ENCODE measurements around the gene MAF.

DNA sequence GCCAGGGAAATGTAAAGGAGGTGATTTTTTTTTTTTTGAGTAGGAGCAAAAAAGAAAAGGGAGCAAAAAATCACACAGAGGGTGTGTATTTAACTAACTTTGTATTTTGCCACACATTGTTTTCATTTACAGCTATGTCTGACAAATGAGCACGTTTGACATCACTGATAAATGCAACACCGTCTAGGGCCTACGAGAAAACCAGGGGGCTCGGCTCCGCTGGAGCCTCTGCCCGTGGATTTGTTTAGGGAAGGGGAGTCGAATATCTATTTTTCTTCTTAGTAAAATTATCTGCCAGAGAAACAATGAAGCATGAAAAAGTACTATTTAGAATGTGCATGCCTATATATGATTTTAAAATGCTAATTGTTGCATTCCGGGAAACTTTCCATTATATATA, 6.8 kb downstream of the MAF start:
- TF ChIP-seq POLR2A (IDR thresholded peaks at IDR 0.05) = no peak
- TF ChIP-seq, protein P1, sequence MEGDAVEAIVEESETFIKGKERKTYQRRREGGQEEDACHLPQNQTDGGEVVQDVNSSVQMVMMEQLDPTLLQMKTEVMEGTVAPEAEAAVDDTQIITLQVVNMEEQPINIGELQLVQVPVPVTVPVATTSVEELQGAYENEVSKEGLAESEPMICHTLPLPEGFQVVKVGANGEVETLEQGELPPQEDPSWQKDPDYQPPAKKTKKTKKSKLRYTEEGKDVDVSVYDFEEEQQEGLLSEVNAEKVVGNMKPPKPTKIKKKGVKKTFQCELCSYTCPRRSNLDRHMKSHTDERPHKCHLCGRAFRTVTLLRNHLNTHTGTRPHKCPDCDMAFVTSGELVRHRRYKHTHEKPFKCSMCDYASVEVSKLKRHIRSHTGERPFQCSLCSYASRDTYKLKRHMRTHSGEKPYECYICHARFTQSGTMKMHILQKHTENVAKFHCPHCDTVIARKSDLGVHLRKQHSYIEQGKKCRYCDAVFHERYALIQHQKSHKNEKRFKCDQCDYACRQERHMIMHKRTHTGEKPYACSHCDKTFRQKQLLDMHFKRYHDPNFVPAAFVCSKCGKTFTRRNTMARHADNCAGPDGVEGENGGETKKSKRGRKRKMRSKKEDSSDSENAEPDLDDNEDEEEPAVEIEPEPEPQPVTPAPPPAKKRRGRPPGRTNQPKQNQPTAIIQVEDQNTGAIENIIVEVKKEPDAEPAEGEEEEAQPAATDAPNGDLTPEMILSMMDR (IDR thresholded peaks at IDR 0.05) = no peak
